ENCODE data around the gene NINJ2. TPM values are rescaled to one million over a fixed set of nuclear protein-coding genes. Genes with fewer than 3 reads are reported as not detected.

Gene NINJ2
- total and polyA plus RNA-seq, 12 donors, result 1.9 to 25.7 (median 8.3) TPM

DNA sequence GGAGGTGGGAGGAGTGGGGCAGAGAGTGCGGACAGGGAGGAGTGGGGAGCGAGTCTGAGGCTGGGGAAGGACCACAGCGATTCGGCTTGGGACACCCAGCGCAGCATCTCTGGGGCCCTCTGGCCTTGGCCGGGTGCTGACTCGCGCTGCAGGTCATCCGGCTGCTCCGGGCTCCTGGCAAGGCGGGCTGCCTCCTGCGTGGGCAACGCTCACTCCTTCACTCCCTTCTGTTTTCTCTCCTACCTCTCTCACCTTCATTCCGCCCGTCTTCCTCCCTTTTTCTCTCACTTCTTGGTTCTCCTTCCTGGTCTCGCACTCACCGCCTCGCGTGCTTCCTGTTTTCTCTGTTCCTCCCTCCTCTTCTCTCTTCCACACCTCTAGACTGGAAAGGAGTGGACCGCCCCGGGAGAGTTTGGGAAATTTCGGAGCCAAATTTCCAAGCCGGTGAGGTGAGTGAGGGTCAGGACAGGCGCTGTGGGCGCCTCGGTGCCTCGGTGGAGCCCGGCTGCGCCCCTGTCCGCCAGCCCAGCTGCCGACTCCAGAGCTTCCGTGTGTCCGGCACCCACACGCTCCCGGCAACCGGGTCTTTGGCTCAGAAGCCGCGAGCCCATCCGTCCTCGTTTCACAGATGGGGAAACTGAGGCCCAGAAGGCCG, 116.9 kb downstream of the NINJ2 start:
- TF ChIP-seq CTCF (IDR thresholded peaks at IDR 0.05), result no peak
- no peak for ATAC-seq
- no peak for DNase-seq
- peak overlapping the region in 1 of 10 donors; percentile 10 for H3K27ac ChIP-seq
- no peaks in the 10 kb centered on the region for H3K9me3 ChIP-seq
- WGBS, 2 donors, result 73 to 76% methylated on average over 41 of the region's 41 CpGs
- intact Hi-C loops (cut with DNase I), result loop anchor here in 9 of 10 donors (2.0 to 5.0 kb wide), 6 partner anchors 44 to 104 kb away; no protein-coding TSS in a partner anchor
- H3K36me3 ChIP-seq, result no peaks in the 10 kb centered on the region
- no peak overlapping the region for H3K4me3 ChIP-seq
- H3K27me3 ChIP-seq, result peaks cover 0 to 17% (median 7%) of the 10 kb centered on the region in 7 donors
- H3K4me1 ChIP-seq, result peaks cover 3 to 62% (median 26%) of the 10 kb centered on the region in 9 donors

DNA sequence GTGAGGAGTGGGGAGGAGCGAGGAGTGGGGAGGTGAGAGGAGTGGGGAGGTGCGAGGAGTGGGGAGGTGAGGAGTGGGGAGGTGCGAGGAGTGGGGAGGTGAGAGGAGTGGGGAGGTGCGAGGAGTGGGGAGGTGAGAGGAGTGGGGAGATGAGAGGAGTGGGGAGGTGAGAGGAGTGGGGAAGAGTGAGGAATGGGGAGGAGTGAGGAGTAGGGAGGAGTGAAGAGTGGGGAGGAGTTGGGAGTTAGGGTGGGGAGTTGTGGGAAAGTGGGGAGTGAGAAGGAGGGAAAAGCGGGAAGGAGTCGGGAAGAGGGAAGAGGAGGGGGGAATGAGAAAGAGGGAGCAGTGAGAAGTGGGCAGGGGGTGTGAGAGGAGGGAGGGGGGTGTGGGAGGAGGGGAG, 117.4 kb downstream of the NINJ2 start:
- H3K9me3 ChIP-seq, result no peaks in the 10 kb centered on the region
- no peaks in the 10 kb centered on the region for H3K36me3 ChIP-seq
- ATAC-seq, result no peak
- TF ChIP-seq CTCF (IDR thresholded peaks at IDR 0.05), result no peak
- no peak for DNase-seq
- no peak overlapping the region for H3K27ac ChIP-seq
- intact Hi-C loops (cut with DNase I), result loop anchor here in 9 of 10 donors (2.0 to 5.0 kb wide), 6 partner anchors 44 to 104 kb away; no protein-coding TSS in a partner anchor
- H3K27me3 ChIP-seq, result peaks cover 0 to 17% (median 7%) of the 10 kb centered on the region in 7 donors
- peaks cover 7 to 62% (median 24%) of the 10 kb centered on the region in 9 donors for H3K4me1 ChIP-seq
- H3K4me3 ChIP-seq, result no peak overlapping the region
- 73 to 84% methylated on average over 6 of the region's 6 CpGs for WGBS, 2 donors

GRCh38 chr12:544941-545635, 118.2 kb downstream of the NINJ2 start:
- H3K36me3 ChIP-seq, result no peaks in the 10 kb centered on the region
- intact Hi-C loops (cut with DNase I), result loop anchor here in 8 of 10 donors (5.0 kb wide), 3 partner anchors 43 to 103 kb away; no protein-coding TSS in a partner anchor
- TF ChIP-seq CTCF (IDR thresholded peaks at IDR 0.05), result no peak
- H3K9me3 ChIP-seq, result no peaks in the 10 kb centered on the region
- no peak overlapping the region for H3K4me3 ChIP-seq
- no peak for ATAC-seq
- WGBS, 2 donors, result 76 to 82% methylated on average over 9 of the region's 9 CpGs
- H3K27ac ChIP-seq, result no peak overlapping the region
- peaks cover 5 to 55% (median 23%) of the 10 kb centered on the region in 9 donors for H3K4me1 ChIP-seq
- peaks cover 0 to 17% (median 7%) of the 10 kb centered on the region in 7 donors for H3K27me3 ChIP-seq
- DNase-seq, result no peak

DNA sequence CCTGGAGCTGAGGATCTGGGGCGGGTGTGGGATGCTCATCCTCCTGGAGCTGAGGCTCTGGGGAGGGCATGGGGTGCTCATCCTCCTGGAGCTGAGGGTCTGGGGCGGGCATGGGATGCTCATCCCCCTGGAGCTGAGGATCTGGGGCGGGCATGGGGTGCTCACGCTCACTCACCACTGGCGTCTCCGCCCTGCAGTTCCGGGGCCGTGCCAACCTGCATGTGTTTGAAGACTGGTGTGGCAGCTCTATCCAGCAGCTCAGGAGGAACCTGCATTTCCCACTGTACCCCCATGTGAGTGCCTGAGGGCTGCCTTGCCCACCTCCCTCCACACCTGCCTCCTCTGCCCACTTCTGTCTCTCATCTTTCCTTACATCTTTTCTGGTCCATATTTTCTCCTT, 119.1 kb downstream of the NINJ2 start:
- Histone ChIP-seq H3K4me1 (peaks cover 5 to 50% (median 24%) of the 10 kb centered on the region in 9 donors), H3K27me3 (peaks cover 0 to 17% (median 7%) of the 10 kb centered on the region in 7 donors), H3K4me3 (no peak overlapping the region), H3K36me3 (no peaks in the 10 kb centered on the region), H3K27ac (no peak overlapping the region), H3K9me3 (no peaks in the 10 kb centered on the region)
- TF ChIP-seq CTCF (IDR thresholded peaks at IDR 0.05), result no peak
- WGBS, 2 donors, result 88 to 90% methylated on average over 8 of the region's 8 CpGs
- ATAC-seq (no peak), DNase-seq (no peak)
- intact Hi-C loops (cut with DNase I), result no loop called here
